ENCODE measurements around the gene REN.

GRCh38 chr1:204126386-204126785 lies 39.8 kb downstream of the REN start:
- no peak for TF ChIP-seq CTCF (IDR thresholded peaks at IDR 0.05)
- no peak for TF ChIP-seq POLR2A (IDR thresholded peaks at IDR 0.05)
